ENCODE measurements around the gene MMEL1.
"Not testable (repeated sequence)": the region's sequence is repeated elsewhere in the genome, so short reads cannot be mapped to it uniquely, and the experiment has no call there.

MMEL1 gene, protein sequence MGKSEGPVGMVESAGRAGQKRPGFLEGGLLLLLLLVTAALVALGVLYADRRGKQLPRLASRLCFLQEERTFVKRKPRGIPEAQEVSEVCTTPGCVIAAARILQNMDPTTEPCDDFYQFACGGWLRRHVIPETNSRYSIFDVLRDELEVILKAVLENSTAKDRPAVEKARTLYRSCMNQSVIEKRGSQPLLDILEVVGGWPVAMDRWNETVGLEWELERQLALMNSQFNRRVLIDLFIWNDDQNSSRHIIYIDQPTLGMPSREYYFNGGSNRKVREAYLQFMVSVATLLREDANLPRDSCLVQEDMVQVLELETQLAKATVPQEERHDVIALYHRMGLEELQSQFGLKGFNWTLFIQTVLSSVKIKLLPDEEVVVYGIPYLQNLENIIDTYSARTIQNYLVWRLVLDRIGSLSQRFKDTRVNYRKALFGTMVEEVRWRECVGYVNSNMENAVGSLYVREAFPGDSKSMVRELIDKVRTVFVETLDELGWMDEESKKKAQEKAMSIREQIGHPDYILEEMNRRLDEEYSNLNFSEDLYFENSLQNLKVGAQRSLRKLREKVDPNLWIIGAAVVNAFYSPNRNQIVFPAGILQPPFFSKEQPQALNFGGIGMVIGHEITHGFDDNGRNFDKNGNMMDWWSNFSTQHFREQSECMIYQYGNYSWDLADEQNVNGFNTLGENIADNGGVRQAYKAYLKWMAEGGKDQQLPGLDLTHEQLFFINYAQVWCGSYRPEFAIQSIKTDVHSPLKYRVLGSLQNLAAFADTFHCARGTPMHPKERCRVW

DNA sequence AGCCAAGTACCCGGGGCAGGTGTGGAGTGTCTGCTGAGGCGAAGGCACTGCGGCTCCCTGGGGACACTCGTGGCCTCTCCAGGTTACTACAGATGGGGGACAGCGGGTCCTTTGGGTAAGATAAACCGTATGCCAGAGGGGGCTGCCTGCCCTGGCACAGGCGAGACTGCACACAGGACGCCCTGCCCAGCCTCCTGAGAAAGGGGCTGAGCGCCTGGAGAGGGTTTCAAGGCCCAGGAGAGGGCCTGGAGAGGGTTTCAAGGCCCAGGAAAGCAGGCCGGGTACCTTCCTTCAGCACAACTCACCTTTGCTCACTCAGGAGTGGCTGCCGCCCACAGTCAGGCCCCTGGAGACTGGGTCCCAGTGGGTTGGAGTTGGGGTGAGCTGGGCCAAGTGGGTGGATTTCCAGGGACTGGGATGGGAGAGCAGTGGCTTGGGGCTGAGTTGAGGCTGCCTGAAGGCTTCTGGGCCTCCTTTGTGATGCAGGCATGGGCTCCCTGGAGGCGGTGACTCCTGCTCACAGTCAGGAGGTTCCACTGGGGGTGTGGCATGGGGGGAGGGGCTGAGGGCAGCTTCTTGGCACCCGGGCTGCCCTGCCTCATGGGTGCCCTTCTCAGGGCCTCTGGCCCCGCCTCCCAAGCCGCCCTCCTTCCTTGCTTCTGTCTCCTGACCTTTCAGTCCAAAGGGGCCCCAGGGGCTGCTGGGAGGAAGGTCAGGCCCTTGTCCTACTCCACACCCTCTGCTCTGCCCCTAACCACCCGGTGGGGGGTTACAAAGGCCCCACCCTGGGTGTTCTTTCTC, at the start of gene MMEL1:
TSS of gene MMEL1 (minus strand) at position 456 of the 801 bp plus-strand sequence. CDS start 3,532 bp downstream, outside the sequence.
- DNase-seq = no peak

DNA sequence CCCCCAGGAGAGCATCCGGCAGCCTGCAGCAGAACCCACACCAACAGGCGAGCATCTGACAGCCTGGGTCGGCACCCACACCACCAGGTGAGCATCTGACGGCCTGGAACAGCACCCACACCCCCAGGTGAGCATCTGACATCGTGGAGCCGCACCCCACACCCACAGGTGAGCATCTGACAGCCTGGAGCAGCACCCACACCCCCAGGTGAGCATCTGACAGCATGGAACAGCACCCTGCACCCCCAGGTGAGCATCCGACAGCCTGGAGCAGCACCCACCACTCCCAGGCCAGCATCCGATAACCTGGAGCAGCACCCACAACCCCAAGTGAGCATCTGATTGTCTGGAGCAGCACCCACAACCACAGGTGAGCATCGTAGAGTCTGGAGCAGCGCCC, 43.9 kb upstream of the MMEL1 start:
- DNase-seq = not testable (repeated sequence)

DNA sequence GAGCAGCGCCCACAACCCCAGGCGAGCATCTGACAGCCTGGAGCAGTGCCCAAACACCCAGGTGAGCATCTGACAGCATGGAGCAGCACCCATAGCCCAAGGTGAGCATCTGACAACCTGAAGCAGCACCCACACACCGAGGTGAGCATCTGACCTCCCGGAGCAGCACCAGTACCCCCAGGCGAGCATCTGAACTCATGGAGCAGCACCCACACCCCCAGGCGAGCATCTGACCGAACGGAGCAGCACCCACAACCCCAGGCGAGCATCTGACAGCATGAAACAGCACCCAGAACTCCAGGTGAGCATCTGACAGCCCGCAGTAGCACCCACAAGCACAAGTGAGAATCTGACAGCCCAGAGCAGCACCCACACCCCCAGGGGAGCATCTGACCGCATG, 38.8 kb upstream of the MMEL1 start:
- not testable (repeated sequence) for DNase-seq

DNA sequence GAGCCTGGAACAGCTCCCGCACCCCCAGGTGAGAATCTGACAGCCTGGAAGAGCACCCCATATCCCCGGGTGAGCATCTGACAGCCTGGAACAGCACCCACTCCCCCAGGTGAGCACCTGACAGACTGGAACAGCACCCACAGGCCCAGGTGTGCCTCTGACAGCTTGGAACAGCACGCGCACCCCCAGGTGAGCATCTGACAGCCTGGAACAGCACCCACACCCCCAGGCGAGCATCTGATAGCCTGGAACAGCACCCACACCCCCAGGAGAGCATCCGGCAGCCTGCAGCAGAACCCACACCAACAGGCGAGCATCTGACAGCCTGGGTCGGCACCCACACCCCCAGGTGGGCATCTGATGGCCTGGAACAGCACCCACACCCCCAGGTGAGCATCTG, 27.0 kb upstream of the MMEL1 start:
- DNase-seq = not testable (repeated sequence)

DNA sequence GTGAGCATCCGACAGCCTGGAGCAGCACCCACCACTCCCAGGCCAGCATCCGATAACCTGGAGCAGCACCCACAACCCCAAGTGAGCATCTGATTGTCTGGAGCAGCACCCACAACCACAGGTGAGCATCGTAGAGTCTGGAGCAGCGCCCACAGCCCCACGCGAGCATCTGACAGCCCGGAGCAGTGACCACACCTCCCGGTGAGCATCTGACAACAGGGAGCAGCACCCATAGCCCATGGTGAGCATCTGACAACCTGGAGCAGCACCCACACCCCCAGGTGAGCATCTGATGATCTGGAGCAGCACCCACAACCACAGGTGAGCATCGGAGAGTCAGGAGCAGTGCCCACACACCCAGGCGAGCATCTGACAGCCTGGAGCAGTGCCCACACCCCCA, 25.1 kb upstream of the MMEL1 start:
- not testable (repeated sequence) for DNase-seq

DNA sequence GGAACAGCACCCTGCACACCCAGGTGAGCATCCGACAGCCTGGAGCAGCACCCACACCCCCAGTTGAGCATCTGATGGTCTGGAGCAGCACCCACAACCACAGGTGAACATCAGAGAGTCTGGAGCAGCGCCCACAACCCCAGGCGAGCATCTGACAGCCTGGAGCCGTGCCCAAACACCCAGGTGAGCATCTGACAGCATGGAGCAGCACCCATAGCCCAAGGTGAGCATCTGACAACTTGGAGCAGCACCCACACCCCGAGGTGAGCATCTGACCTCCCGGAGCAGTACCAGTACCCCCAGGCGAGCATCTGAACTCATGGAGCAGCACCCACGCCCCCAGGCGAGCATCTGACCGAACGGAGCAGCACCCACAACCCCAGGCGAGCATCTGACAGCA, 24.3 kb upstream of the MMEL1 start:
- not testable (repeated sequence) for DNase-seq

DNA sequence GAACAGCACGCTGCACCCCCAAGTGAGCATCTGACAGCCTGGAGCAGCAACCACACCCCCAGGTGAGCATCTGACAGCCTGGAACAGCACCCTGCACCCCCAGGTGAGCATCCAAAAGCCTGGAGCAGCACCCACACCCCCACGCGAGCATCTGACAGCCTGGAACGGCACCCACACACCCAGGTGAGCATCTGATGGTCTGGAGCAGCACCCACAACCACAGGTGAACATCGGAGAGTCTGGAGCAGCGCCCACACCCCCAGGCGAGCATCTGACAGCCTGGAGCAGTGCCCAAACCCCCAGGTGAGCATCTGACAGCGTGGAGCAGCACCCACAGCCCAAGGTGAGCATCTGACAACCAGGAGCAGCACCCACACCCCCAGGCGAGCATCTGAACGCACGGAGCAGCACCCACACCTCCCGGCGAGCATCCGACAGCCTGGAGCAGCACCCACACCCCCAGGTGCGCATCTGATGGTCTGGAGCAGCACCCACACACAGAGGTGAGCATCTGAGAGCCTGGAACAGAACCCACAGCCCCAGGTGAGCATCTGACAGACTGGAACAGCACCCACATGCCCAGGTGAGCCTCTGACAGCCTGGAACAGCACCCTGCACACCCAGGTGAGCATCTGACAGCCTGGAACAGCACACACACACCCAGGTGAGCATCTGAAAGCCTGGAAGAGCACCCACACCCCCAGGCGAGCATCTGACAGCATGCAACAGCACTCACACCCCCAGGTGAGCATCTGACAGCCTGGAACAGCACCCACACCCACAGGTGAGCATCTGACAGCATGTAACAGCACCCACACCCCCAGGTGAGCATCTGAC, 23.0 kb upstream of the MMEL1 start:
- DNase-seq = not testable (repeated sequence)

DNA sequence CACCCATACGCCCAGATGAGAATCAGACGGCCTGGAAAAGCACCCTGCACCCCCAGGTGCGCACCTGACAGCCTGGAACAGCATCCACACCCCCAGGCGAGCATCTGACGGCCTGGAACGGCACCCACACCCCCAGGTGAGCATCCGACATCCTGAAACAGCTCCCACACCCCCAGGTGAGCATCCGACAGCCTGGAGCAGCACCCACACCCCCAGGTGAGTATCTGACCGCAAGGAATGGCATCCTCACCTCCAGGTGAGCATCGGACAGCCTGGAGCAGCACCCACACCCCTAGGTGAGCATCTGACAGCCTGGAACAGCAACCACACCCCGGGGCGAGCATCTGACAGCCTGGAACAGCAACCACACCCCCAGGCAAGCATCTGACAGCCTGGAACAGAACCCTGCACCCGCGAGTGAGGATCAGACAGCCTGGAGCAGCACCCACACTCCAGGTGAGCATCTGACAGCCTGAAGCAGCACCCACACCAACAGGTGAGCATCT, 21.7 kb upstream of the MMEL1 start:
- DNase-seq = not testable (repeated sequence)

DNA sequence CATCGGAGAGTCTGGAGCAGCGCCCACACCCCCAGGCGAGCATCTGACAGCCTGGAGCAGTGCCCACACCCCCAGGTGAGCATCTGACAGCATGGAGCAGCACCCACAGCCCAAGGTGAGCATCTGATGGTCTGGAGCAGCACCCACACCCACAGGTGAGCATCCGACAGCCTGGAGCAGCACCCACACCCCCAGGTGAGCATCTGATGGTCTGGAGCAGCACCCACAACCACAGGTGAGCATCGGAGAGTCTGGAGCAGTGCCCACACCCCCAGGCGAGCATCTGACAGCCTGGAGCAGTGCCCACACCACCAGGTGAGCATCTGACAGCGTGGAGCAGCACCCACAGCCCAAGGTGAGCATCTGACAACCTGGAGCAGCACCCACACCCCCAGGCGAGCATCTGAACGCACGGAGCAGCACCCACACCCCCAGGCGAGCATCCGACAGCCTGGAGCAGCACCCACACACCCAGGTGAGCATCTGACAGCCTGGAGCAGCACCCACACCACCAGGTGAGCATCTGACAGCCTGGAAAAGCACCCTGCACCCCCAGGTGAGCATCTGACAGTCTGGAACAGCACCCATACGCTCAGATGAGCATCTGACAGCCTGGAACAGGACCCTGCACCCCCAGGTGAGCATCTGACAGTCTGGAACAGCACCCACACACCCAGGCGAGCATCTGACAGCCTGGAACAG, 21.1 kb upstream of the MMEL1 start:
- DNase-seq = not testable (repeated sequence)

DNA sequence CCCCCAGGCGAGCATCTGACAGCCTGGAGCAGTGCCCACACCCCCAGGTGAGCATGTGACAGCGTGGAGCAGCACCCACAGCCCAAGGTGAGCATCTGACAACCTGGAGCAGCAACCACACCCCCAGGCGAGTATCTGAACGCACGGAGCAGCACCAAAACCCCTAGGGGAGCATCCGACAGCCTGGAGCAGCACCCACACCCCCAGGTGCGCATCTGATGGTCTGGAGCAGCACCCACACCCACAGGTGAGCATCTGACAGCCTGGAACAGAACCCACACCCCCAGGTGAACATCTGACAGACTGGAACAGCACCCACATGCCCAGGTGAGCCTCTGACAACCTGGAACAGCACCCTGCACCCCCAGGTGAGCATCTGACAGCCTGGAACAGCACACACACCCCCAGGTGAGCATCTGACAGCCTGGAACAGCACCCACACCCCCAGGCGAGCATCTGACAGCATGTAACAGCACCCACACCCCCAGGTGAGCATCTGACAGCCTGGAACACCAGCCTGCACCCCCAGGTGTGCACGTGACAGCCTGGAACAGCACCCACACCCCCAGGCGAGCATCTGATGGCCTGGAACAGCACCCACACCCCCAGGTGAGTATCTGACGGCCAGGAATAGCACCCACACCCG, 20.2 kb upstream of the MMEL1 start:
- not testable (repeated sequence) for DNase-seq

DNA sequence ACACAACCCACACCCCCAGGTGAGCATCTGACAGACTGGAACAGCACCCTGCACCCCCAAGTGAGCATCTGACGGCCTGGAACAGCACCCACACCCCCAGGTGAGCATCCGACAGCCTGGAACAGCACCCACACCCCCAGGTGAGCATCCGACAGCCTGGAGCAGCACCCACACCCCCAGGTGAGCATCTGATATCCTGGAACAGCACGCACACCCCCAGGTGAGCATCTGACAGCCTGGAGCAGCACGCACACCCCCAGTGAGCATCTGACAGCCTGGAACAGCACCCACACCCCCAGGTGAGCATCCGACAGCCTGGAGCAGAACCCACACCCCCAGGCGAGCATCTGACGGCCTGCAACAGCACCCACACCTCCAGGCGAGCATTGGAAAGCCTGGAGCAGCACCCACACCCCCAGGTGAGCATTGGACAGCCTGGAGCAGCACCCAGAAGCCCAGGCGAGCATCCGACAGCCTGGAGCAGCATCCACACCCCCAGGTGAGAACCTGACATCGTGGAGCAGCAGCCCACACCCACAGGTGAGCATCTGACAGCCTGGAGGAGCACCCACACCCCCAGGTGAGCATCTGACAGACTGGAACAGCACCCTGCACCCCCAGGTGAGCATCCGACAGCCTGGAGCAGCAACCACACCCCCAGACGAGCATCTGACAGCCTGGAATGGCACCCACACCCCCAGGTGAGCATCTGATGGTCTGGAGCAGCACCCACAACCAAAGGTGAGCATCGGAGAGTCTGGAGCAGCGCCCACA, 19.5 kb upstream of the MMEL1 start:
- DNase-seq = not testable (repeated sequence)

DNA sequence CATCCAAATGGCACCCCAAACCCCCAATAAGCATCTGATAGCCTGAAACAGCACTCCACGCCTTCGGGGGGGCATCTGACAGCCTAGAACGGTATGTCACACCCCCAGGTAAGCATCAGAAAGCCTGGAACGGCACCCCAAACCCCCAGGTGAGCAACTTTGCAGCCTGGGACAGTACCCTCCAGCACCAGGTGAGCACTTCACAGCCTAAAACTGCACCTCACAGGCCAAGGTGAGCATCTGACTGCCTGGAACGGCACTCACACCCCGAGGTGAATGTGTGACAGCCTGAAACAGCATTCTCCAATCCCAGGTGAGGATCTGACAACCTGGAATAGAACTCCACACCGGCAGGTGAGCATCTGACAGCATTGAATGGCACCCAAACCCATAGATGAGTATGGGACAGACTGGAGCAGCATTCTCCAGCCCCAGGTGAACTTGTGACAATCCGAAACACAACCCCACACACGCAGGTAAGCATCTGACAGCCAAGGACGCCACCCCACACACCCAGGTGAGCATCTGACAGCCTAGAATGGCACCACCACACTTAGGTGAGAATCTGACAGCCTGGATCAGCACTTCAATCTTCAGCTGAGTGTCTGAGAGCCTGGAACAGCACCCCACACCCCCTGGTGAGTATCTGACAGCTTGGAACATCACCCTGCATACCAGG, 18.3 kb upstream of the MMEL1 start:
- no peak for DNase-seq

DNA sequence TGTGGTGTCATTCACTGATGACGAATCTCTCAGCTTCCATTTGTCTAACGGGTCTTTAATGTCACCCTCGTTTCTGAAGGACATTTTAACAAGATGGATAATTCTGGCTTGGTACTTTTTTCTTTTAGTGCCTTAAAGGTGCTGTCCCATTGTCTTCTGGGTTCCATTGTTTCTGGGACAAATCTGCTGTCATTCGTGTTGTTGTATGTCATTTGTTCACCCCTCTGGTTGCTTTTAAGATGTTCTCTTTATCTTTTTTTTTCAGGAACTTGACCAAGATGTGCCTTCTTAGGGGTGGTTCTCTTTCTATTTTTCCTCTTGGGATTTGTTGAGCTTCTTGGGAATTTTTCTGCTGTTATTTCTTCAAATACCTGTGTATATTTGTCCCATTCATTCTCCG, 14.0 kb upstream of the MMEL1 start:
- DNase-seq = no peak

DNA sequence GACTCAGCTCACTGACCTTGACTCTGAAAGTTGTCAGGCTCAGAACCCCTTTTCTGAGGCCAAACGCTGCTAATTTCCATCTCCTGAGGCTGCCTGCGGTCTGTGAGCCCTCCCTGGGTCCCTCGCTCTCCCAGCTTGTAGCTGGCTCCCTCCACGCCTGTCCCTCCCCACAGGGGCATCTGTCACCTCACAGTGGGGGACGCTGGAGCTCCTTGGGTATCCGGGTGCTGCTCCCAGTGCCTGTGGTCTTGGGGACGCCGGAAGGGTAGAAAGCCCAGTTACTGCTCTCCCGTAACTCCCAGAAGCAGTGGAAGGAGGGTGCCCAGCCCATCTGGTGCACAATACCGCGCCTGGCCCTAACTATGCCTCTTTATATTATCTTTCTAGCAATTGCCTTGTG, 13.0 kb upstream of the MMEL1 start:
- DNase-seq = no peak

DNA sequence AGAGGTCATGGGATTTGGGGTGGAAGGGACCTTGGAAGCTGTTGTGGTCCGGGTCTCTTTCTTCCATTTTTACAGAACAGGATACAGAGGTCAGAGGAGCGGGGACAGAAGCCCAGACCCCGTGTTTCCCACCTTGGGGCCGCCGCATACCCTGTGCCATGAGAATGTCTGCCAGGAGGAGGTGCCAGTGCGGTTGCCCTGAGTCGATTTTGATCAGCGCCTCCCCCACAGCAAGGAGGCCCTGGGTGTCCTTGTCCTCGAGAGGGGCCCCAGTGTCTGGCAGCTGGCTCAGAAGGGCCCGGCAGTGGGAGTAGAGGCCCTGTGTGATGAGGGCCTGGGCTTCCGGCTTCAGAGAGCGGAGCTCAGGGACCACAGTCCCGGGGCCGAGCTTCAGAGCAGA, 12.3 kb upstream of the MMEL1 start:
- no peak for DNase-seq

DNA sequence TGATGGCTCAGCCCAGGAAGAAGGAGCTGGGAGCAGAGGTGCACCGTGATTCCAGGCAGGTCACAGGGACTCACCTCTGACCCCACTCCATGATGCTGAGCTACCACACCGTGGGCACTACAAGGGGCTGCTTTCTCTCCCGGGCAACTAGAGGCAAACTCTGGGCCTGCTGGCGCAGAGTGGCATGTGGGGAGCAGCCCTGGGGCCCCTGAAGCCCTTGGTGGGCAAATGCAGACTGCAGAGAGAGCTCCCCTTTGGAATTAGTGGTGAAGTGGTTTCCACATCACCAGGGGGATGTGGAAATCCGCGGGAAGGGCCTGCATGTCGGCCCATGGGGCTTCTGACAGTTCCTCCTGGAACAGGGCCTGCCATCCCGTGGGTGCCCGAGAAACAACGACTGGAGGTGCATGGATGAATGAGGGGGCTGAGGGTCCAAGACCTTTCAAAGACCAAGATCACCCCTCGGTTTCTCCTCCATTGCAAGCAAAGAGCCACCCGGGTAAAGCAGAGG, 11.8 kb upstream of the MMEL1 start:
- DNase-seq = no peak

DNA sequence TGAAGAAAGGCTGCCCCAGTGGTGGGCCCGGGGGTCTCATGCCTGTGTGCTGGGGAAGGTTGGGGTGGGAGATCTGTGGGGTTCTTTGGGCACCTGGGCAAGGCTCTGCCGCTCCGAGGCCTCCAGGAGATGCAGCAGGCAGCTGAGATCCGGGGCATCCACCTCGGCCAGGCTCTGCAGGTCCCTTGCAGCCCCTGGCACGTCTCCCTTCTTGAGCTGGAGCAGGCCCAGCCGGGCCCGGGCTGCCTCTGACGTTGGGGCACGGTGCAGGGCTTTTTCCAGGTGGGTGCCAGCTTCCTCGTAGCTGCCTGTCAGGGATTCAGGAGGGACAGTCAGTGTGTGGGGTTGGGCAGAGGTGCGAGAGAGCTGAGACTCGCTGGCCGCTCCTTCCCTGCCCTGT, 11.4 kb upstream of the MMEL1 start:
- DNase-seq = no peak

DNA sequence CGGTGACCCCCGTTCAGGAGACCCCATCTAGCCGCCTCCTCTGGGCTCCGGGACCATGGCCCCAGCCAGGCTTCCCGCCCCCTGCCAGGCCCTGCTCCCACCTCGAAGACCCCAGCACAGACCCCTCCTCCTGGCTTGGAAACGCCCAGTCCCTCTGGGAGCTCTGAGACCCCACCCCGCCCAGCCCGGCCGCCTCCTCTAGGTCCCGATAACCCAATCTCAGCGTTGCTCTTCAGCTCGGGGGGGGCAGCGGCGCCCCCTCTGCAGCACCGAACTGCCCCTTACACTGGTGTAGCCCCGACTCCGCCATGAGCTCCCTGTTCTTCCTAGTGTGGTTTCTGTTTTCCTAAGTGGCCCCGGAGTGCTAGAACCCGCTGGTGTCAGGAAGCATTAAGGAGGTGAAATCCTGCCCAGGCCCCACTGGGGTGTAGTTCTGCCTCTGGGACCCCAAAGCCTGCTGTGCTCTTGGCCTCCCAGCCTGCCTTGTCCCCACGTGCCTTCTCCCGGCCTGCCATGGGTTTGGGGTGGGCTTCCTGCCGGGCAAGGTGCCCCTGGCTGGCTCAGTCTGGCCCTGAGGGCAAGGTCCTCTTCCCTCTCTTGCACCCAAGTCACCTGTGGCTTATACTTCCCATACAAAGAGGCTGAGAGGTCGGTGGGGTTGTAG, 10.7 kb upstream of the MMEL1 start:
- DNase-seq = no peak
